ENCODE measurements around the gene KCNMA1.

Gene KCNMA1

DNA sequence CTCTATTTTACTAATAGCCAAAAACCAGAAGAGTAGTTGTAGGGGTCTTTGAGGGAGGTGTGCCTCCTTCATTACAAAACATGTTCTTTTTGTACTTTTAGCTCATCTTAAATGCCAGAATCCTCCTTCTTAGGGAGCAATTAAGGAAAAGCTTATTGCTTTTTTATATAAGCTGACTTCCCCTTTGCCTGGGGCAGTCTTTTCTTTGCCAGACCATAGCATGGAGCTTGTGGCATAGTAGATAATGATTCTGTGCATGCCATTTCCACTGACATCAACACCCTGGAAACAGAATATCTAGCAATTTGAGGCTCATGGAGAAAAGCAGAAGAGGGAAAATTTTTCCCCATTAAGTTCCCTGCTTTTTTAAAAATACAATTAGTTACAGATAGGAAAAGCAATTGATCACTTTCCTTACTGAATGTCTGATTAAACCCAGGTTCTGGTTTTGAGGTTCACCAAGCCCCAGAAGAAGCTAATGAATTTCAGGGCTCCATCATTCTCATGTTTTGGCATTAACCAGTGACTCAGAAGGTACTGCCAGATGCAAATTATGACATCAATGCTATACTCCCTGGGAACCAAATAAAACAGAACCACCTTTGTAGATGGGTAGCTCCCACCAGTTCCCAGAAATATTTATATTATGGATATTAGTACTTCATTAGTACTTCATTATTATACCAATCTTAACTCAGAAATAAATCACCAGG is 410.6 kb downstream of the KCNMA1 start:
- DNase-seq: no peak

DNA sequence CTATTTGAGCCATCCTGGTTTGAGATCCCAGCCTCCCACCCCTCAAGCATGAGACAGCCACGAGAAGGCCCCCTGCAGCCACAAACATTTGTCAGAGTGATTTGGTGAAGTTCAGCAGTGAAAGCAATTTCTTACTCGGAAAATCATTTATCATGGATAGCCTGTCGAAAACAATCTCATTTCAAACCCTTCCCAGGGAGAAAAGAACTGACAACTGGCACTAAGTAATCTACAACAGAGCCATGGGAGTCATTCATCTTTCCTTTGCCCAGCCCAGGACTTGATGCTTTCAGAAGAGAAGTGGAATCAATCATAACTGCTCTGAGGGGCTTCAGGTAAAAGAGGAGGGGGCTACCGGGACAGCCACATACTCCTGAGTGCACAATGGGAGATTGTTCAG is 411.2 kb downstream of the KCNMA1 start:
- DNase-seq: no peak

DNA sequence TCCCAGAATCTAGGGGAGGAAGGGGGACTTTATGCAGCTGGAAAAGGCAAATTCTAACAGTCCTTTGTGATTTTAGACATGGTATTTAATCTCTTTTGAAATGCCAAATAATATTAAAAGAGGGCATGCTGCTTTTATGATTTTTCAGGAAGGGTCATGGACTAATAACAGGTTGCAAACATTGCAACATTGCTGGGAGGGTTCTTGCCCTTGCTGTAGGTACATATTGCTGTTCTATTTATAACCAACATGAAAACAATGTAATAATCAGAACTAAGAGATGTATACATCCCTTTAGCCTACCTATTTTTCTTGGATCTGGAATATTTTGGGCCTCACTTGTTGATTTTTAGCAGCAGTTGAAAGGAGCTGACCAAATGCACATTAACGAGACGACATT is 411.6 kb downstream of the KCNMA1 start:
- DNase-seq: no peak

DNA sequence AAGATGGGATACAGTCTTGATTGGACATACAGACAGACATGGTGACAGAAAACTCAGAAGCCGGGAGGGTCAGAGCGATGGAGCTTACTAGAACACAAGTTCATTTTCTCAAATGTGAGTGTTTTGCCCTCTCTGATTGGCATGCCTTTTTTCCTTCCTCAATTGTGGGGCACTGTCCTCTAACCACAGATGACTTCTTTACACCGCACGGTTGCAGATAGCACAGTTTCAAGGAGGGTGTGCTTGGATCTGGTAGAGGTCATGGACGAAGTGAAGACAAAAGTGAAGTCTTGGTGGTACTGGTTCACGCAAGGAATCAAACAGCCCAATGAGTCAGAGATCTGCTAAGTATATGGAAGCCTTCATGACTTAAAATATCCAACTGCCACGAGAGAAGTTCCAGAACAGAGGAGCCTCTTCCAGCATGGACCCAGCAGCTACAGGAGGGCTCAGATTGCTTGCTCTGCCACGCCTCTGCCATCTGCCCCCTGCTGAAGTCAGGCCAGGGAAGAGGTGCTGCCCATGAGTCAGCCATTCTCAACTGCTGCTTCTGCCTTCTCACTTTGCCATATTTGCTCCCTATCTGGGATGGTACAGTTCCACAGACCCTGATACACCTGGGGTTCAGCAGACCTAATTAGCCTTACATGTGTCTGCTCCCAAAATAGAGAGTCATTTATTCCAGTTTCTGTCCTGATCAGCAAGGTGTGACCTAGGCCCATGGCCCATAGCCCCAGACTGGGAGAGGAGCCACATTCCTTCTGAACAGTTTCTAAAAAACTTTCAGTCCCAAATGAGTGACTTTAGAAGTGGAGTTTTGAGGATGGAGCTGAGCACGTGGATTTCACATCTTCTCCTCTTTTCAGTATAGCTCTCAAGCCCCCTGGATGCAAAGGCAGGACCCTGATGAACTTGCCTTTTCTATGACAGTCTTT is 413.8 kb downstream of the KCNMA1 start:
- DNase-seq: no peak

DNA sequence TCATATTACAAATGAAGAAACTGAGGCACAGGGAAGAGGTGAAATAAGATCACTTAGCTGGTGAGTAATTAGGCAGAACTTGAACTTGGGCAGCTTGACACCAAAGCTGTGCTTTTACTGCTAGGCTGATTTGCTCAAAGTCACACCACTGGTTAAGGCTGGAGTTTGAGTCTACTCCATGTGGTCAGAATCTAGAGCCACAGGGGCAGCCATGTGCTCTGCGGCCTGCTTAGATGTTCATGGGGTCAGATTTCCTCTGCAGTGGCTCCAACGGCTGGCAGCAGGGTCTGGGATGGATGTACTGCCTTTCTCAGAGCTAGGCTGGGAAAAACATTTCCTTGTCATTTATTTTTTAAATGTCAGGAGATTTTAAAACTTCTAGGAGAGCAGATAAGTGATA is 417.5 kb downstream of the KCNMA1 start:
- DNase-seq: no peak

DNA sequence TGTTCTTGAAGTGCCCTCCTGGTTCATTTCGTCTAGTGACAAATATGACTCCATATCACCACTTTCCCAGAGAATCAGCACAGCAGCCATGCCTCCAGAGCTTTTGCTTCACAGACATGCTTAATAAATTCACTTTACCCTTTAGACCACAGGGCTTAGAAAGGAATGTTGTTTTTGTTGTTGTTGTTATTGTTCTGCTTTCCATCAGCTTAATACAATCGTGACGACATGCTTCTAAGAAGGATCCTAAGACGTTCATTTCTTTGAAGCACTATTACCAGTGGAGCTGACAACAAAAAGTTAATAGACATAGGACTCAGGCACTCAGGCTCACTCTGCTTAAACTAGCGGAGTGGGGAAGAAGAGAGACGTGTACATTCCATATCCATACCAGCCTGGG is 418.6 kb downstream of the KCNMA1 start:
- DNase-seq: no peak

DNA sequence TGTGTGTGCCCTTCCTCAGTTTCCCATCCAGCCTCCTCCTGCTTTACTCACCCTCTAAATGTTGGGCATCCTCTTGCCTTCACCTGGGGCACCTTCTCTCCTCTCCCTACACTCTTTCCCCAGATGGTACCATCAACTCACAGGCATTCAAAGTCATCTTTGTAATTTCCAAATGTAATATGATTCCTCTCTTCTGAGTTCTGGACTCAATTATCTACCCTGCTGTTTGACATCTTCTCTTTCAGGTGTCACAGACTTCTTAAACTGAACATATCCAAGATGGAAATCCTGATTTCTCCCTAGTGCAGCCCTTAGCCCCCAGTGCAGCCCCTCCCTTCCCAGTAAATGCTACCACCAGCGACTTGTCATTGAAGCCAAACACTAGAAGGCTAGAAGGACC is 422.8 kb downstream of the KCNMA1 start:
- DNase-seq: no peak

DNA sequence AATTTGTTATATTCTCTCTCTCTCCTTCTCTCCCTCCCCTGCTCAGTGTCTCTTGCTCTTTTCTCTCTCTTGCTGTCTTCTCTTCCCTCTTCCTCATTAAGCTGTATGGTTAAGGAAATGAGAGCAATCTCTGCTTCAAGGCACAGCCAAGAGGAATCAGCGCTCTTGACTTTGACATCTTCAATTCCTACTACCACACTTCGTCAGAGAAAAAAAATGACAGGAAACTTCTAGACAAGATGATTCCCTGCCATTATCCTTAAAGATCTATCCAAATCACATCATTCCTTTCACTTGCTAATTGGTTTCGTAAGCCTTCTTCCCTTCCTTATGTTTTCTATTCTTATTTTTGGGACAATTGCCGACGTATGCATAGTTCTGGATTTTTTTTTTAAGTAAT is 425.0 kb downstream of the KCNMA1 start:
- no peak for DNase-seq

DNA sequence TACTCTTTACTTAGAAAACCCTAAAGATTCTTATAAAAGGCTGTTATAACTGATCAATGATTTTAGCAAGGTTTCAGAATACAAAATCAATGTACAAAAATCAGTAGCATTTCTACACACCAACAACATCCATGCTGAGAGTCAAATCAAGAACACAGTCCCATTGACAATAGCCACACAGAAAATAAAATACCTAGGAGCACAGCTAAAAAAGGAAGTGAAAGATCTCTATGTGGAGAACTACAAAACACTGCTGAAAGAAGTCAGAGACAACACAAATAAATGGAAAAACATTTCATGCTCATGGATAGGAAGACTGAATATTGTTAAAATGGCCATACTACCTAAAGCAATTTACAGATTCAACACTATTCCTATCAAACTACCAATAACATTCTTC is 427.0 kb downstream of the KCNMA1 start:
- no peak for DNase-seq

DNA sequence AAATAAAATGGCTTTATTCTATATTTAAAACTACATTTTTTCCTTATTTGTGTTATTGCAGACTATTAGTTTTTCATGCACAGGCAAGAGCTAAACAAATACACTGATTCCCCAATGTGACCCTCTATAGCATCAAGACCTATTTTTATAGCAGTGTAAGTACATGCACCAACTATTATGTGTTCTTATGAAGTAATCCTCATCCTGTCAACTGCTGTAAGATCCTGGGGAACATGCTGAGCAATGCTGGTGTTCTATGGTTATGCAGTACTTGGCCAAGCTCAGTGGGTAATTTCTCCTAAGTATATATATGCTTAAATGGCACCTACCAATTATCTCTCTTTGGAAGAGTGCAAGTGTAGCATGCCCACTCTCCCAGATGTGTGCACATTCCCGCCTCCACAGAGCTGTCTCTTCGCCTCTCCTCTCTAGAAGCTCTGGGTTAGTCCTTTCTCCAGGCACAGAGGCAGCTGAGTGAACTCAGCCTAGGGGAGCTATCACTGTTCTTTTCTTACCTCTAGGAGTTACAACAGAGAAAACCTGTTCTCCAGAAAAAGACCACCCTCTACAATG is 428.8 kb downstream of the KCNMA1 start:
- no peak for DNase-seq

DNA sequence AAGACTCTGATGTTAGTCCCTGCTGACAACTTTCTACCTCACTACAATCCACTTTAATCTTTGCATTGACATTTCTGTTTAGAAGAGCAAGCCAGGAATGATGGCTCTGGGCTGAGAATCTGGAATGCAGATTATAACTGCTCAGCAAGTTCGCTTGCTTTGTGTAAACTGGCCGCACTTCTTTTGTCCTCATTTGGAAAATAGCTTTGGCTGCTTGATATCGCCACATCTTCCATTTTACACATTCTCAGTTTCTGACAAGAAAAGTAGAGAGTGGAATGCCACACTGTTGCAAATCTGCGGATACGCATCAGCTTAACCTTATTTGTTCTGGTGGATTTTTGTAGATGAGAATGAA is 429.8 kb downstream of the KCNMA1 start:
- DNase-seq: no peak

DNA sequence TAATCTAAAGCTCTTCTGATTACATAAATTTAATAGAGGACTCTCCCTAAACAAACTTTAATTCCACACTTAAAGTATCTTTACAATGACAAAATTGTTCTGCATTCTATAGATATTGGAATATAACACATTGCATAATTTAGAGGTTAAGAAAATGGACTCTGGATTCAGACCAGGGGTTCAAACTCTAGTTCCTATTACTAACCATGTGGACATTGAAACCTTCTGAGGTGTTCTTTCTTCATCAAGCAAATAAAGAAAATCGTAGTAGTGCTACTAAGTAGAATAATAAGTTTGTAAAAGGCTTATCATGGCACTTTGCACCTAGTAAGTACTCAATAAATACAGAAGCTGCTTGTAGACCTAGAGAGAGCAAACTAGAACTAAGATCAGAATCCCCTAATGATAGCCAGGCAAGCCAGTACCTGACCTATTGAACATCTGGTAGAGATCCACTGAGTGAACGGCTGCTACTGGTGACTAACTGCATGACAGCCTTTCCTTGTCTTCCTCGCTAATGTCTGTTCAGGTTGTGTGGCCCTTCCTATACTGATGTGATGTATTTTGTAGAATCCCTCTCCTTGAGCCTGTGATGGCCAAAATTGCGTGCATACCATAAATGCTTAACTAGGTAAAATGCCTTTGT is 430.3 kb downstream of the KCNMA1 start:
- no peak for DNase-seq

DNA sequence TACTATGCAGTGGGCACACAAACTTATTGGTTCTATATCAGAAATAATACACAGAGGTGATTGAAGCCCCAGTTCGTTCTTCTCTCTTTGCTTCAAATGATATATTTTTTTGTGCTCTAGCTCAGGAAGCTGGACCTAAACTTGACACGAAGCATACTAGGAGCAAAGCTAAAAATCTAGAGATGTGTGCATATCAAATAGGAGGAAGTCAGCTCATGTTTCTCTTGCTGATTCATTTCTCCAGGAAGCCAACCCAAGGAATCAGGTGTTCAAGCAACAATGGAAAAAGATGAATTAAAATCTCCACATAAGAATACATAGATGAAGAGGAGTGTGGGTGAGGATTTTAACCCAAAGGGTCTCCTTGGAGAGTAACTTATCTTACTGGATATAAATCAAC is 432.5 kb downstream of the KCNMA1 start:
- DNase-seq: no peak

DNA sequence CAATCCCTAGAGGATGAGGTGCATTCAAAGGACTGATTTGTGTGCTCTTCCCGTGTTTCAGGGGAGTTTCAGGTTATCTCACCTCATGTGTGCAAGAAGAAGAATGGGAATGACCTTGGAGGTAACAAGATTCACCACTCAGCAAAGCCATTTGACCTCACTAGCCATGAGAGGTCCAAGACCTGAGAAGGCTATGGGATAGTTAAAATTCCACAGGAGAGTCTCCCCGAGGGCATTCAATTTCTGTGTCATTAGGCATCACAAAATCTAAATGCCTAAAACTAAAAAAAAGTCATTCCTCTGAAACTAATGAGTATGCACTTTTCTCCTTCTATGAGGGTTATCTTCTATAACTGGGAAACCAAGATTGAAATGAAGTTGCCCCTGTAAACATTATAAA is 433.4 kb downstream of the KCNMA1 start:
- no peak for DNase-seq

DNA sequence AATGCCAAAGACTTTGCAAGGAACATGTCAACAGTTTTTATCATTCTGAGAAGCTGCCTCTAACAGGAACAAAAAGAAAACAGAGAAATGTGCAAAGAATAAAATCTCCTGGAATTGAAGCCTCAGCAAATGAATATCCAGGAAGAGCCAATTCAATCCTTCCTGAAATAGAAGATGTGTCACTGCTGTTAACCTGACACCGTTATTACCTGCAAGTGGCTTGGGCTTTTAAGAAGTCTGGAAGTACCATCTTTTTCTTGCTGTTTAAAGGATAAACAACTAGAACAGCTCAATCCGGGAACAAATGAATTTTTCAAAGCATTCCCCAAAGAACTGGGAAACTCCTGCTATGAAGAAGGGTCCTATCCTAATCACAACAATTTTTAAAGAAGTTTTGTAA is 434.8 kb downstream of the KCNMA1 start:
- DNase-seq: no peak

DNA sequence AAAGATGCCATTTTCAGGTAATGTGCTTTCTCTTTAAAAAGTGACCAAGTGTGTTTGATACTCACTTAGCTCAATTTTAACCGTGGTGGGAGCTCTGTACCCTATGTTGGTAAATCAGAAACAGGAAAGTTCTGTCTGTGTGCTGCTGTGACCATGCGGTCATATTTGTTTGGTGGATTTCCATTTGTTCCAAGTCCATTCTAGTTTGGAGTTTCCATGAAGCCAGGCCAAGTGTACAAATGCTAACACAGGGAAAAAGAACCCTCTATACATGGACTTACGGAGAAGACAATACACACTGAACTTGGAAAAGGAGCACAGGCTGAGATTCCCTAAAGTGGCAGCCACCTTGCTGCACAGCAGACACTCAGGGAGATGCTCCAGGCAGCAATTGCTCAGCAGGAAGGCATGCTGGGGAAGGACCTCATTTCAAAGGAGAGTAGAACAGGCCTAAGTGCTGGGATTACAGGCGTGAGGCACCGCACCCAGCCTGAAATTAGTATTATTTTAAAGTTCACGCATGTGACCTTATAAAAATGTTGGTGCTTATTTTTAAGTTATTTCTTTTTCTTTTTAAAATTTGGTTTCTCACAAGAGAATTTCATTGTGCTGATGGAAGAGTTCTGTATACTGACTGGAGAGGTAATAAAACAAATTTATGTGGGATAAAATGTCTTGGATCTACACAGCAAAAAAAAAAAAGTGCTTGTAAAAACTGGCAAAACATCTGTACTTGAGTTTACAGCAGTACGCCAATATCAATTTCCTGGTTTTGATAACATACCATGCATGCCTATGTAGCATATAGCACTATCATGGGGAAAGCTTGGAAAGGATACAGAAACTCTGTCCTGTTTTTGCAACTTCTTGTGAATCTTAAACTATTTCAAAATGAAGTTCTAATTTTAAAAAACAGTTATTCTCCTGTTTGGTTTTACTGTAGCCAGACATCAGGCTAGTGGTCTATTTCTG is 436.2 kb downstream of the KCNMA1 start:
- DNase-seq: no peak

DNA sequence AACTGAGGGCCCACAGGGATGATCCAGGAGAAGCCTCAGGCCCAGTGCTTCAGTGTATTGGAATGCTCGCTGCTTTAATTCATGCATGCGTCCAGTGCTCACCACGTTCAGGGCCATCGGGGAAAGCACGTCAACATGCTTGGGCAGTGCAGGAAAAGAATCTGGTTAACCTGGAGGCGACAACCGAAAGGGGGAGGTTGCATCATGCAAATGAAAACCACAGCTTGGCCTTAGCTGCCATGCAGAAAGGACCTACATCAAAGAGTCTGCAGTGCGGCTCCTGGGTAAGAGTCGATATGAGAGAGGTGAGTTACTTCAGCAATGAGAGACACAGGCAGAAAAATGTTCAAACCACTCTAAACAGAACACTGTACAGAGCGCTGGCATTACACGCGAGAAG is 440.1 kb downstream of the KCNMA1 start:
- no peak for DNase-seq

DNA sequence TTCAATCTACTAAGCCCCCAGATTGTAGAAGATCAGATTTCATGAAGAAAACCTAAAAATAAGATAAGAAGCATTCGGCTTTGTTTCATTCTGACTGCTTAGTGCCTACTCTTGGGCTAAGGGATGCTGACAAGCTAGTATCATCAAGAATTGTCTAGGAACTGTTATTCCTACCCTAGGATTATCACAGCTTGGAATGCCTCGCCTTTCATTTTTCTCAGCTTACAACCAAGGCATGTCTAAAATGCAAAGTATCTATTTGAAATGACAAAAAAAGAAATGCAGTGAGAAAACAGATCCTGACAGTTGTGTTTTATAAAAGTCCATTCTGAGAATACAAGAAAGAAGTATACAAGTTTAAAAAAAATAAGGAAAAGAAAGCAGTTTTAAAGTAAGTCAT is 441.0 kb downstream of the KCNMA1 start:
- DNase-seq: no peak

DNA sequence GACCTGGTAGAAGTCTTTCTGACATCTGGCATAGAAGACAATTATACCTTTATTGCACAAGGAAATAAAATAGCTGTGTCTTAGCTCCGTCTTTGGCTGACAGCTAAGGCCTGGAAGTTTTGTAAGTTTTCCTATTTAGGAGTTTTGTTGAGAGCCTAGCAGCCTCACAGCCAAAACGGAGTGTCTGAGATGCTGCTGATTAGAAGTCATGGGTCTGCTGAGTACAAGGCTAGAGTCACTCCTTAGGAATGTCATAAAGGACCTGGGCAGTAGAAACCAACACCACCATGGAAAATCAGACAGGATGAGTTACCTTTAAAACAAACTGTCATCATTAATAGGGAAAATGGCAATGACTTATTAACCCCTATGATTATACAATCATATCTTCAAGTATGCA is 442.5 kb downstream of the KCNMA1 start:
- no peak for DNase-seq

DNA sequence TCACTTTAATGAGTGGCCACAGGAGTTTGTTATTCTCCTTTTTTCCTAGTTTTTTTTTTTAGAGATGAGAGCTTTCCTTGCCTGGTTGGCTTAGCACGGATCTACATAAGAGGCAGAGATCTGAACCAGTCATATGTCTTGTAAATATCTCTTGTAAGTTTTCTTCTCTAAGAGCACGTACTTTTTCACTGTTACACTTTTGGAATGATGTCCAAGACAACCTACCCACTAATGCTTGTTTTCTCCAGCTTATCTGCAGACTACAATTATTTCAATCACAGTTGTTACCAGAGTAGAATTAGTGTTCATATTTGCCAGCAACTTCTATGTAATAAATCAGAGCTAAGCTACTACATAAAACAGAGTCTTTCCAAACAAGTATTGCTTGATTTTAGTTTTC is 444.6 kb downstream of the KCNMA1 start:
- DNase-seq: no peak

DNA sequence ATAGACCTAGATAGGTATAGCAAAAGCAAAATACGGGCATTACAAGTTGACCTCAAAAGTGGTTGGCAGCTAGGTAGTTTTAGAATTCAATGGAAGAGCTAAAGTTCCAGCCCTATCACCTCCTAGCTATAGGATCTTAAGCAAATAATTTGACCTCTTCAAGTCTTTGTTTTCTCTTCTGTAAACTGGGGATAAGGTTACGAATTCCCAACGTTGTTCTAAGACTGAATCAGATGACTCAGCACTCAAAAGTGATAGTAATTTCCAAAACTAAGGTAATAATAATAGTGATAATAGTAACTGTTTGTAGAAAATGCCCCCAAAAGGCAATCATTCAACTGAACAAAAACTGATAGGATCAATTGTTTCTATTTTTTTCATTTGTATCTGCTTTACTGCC is 445.2 kb downstream of the KCNMA1 start:
- DNase-seq: no peak

DNA sequence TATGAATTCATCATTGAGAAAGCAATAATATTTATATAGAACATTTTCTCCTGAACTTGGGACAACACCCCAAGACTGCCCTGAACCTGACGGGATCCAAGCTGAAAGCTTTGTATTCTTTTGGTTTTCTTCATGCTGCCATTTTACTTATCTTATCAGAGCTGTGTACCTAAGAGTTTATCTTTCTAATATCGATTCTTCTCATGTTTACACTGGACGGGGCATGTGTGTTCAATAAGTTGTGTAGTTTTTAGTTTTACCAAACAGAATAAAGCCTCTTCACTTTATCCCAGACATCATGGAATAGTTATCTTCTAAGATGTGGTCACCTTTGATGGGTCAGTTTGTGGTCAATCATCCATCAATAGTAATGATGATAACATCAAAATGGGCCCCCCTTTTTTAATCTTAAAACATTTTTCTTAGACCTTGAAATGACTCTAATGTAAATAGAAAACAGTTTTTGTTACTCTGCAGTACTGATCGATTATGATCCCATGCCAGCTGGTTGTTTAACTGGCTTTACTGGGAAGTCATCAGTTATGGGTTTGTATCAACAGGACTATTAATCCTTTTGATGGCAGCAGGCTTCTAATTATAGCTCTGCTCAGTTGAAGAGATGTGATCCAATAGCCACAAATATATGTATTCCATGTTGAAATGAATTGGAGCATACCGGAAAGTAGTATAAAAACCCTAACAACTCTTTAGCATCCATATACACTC is 446.1 kb downstream of the KCNMA1 start:
- peak; percentile 8 for DNase-seq
